A673 (cell line): ENCODE data around the gene SMARCC1.

ENCODE experiments used
- EZH2 ChIP-seq: fragments of 200-600 bp; sonication (generic); IDR thresholded peaks from 2 replicates; pipeline ENCODE4 v1.6.1; 2017; ENCODE audit warnings: borderline replicate concordance, low read depth, mild to moderate bottlenecking, mixed read lengths, antibody characterized with exemption, low read length; ENCODE audit not compliant: poor library complexity, severe bottlenecking
- TF ChIP-seq, protein P1 (sequence below): fragments of 300-800, 200-600 bp; sonication (generic); conservative IDR thresholded peaks from 2 replicates; pipeline ENCODE4 v1.5.1; 2017; ENCODE audit warnings: low read depth, mild to moderate bottlenecking, antibody characterized with exemption, low read length, moderate library complexity, mixed read lengths

GRCh38 chr3:47794544-47794943 is 12.9 kb upstream of the SMARCC1 start:
- TF ChIP-seq, protein P1, sequence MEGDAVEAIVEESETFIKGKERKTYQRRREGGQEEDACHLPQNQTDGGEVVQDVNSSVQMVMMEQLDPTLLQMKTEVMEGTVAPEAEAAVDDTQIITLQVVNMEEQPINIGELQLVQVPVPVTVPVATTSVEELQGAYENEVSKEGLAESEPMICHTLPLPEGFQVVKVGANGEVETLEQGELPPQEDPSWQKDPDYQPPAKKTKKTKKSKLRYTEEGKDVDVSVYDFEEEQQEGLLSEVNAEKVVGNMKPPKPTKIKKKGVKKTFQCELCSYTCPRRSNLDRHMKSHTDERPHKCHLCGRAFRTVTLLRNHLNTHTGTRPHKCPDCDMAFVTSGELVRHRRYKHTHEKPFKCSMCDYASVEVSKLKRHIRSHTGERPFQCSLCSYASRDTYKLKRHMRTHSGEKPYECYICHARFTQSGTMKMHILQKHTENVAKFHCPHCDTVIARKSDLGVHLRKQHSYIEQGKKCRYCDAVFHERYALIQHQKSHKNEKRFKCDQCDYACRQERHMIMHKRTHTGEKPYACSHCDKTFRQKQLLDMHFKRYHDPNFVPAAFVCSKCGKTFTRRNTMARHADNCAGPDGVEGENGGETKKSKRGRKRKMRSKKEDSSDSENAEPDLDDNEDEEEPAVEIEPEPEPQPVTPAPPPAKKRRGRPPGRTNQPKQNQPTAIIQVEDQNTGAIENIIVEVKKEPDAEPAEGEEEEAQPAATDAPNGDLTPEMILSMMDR, result no peak
- no peak for TF ChIP-seq EZH2
